CD14-positive monocyte (primary cell): Measurements from ENCODE around the gene F8A2. TPM values are rescaled to one million over a fixed set of nuclear protein-coding genes. Genes with fewer than 3 reads are reported as not detected.
"Not testable (repeated sequence)": the region's sequence is repeated elsewhere in the genome, so short reads cannot be mapped to it uniquely, and the experiment has no call there.

ENCODE experiments used
- DNase-seq, 3 donors: peaks; one replicate each; pipeline ENCODE4 v3.0.0-alpha.2; 2011 to 2022
- H2AFZ ChIP-seq: 2 replicates; pipeline ENCODE4 v1.6.0; 2012; ENCODE audit warnings: mild to moderate bottlenecking, low read depth, low read length, inconsistent platforms; ENCODE audit not compliant: insufficient read depth, poor library complexity, severe bottlenecking
- H3K27ac ChIP-seq, 2 donors: 1 replicate in 1 of 2; 2 replicates in 1 of 2; pipeline ENCODE4 v1.5.1; 2012 to 2013; ENCODE audit warnings: low read length in 2 of 2, control low read depth in 1 of 2, inconsistent platforms in 1 of 2, low read depth in 1 of 2, mild to moderate bottlenecking in 1 of 2
- H3K27me3 ChIP-seq, 2 donors: one replicate each; pipeline versions ENCODE4 v1.6.0 to v1.6.1; 2011 to 2013; ENCODE audit warnings: low read length in 2 of 2; ENCODE audit not compliant: control insufficient read depth in 2 of 2, insufficient read depth in 2 of 2
- H3K36me3 ChIP-seq, 2 donors: replicated peaks in 1 of 2; 1 replicate in 1 of 2; 2 replicates in 1 of 2; pipeline versions ENCODE4 v1.5.1 to v1.6.1; 2012 to 2013; ENCODE audit warnings: low read length in 2 of 2, control low read depth in 1 of 2, inconsistent platforms in 1 of 2, mild to moderate bottlenecking in 1 of 2; ENCODE audit not compliant: insufficient read depth in 2 of 2, control insufficient read depth in 1 of 2
- H3K4me1 ChIP-seq, 2 donors: 1 replicate in 1 of 2; 2 replicates in 1 of 2; pipeline versions ENCODE4 v1.5.1 to v1.6.1; 2012 to 2013; ENCODE audit warnings: low read length in 2 of 2, control low read depth in 1 of 2, inconsistent platforms in 1 of 2, mild to moderate bottlenecking in 1 of 2, moderate library complexity in 1 of 2; ENCODE audit not compliant: insufficient read depth in 2 of 2, control insufficient read depth in 1 of 2
- H3K4me2 ChIP-seq: replicated peaks from 2 replicates; pipeline ENCODE3; 2012; ENCODE audit warnings: low read length, moderate library complexity, mild to moderate bottlenecking; ENCODE audit not compliant: poor library complexity, severe bottlenecking; ENCODE audit errors: extremely low read depth
- H3K4me3 ChIP-seq, 3 experiments: fragments of 200-600 bp in 1 of 3; sonication (generic) in 1 of 3; replicated peaks in 1 of 3; 1 replicate in 2 of 3; 2 replicates in 1 of 3; pipeline ENCODE4 v1.5.1; 2011 to 2013; ENCODE audit warnings: low read length in 3 of 3, mild to moderate bottlenecking in 3 of 3, control low read depth in 2 of 3, low read depth in 2 of 3, inconsistent platforms in 1 of 3, moderate library complexity in 1 of 3
- H3K79me2 ChIP-seq: 2 replicates; pipeline ENCODE4 v1.6.0; 2012; ENCODE audit warnings: mild to moderate bottlenecking, control low read depth, inconsistent platforms, low read length, moderate library complexity; ENCODE audit not compliant: insufficient read depth
- H3K9ac ChIP-seq: 2 replicates; pipeline ENCODE4 v1.6.0; 2017; ENCODE audit warnings: low read length, mild to moderate bottlenecking; ENCODE audit not compliant: insufficient read depth, poor library complexity, severe bottlenecking
- H3K9me3 ChIP-seq, 2 donors: replicated peaks in 1 of 2; 1 replicate in 1 of 2; 2 replicates in 1 of 2; pipeline versions ENCODE4 v1.5.1 to v1.6.1; 2012 to 2013; ENCODE audit warnings: low read length in 2 of 2, control low read depth in 1 of 2; ENCODE audit not compliant: control insufficient read depth in 1 of 2, insufficient read depth in 1 of 2
- H4K20me1 ChIP-seq: 2 replicates; pipeline ENCODE4 v1.6.0; 2012; ENCODE audit warnings: mild to moderate bottlenecking, low read length, control low read depth, moderate library complexity; ENCODE audit not compliant: insufficient read depth
- H3K27ac Mint-ChIP-seq, 7 donors: one replicate each; pipeline ENCODE4 v1.8.0; 2020; ENCODE audit warnings: mild to moderate bottlenecking in 7 of 7, mixed read lengths in 7 of 7, moderate library complexity in 6 of 7, inconsistent platforms in 2 of 7
- H3K27me3 Mint-ChIP-seq, 3 donors: one replicate each; pipeline ENCODE4 v1.8.0; 2021 to 2022; ENCODE audit warnings: low read depth in 3 of 3, mild to moderate bottlenecking in 3 of 3, mixed read lengths in 3 of 3, moderate library complexity in 3 of 3, inconsistent platforms in 1 of 3
- H3K36me3 Mint-ChIP-seq, 2 donors: one replicate each; pipeline ENCODE4 v1.8.0; 2020; ENCODE audit warnings: mixed read lengths in 2 of 2, inconsistent platforms in 1 of 2, mild to moderate bottlenecking in 1 of 2
- H3K4me1 Mint-ChIP-seq: one replicate; pipeline ENCODE4 v1.8.0; 2020; ENCODE audit warnings: mild to moderate bottlenecking, mixed read lengths
- H3K4me3 Mint-ChIP-seq, 2 donors: one replicate each; pipeline ENCODE4 v1.8.0; 2020; ENCODE audit warnings: mild to moderate bottlenecking in 2 of 2, mixed read lengths in 2 of 2, moderate library complexity in 1 of 2
- H3K9me3 Mint-ChIP-seq, 7 donors: one replicate each; pipeline ENCODE4 v1.8.0; 2020 to 2022; ENCODE audit warnings: mixed read lengths in 7 of 7, mild to moderate bottlenecking in 6 of 7, moderate library complexity in 6 of 7, inconsistent platforms in 2 of 7
- WGBS: methylation state at CpG from one replicate; pipeline ENCODE4 v1.1.5; 2013; ENCODE audit warnings: missing lambda C conversion rate; ENCODE audit not compliant: insufficient coverage; 5-methylcytosine and 5-hydroxymethylcytosine counted together
- intact Hi-C, 2 donors: fragments of 100-400 bp; cut with micrococcal nuclease; formaldehyde crosslinking; loops; one replicate each; pipeline versions ENCODE4 v1.15.0 to v1.15.1; 2023
- polyA plus RNA-seq, 3 donors: library from polyadenylated mRNA; depleted of rRNA in 1 of 3; unstranded in 2 of 3; stranded (reverse) in 1 of 3; fragments of 300-500 nt in 2 of 3; fragments of >200 nt in 1 of 3; fragmentation: Illumina TruSeq in 2 of 3; gene quantifications; 1 replicate in 2 of 3; 2 replicates in 1 of 3; pipeline ENCODE4 v1.2.3, GENCODE V29; 2012 to 2021

F8A2 gene
- polyA plus RNA-seq, 3 donors: not detected

DNA sequence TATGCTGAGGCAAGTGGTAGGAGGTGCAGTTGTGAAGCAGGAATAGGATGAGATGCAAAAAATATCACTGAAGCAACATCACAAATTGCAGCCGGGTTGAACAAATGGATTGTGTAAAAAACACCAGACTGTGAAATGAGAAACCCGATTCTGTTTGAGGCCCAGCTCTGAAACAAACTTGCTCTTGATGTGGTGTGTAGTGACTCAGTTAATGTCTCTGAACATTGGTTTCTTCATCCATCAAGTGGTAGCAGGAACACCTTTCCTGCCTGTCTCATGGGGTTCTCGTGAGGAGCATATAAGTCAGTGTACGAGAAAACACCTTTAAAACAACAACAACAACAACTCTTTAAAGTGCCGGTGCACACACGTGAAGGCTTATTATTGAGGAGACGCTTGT lies 18.2 kb upstream of the F8A2 start:
- H3K36me3 Mint-ChIP-seq, H3K9me3 ChIP-seq, H3K27ac ChIP-seq, H3K4me1 ChIP-seq, H3K27me3 ChIP-seq, intact Hi-C loops, H3K36me3 ChIP-seq, H3K4me1 Mint-ChIP-seq, H3K27ac Mint-ChIP-seq, H4K20me1 ChIP-seq, H3K9ac ChIP-seq, H2AFZ ChIP-seq, H3K9me3 Mint-ChIP-seq, H3K79me2 ChIP-seq, H3K4me2 ChIP-seq, H3K4me3 Mint-ChIP-seq, H3K27me3 Mint-ChIP-seq, H3K4me3 ChIP-seq, DNase-seq: not testable (repeated sequence)
- WGBS: no CpG with 5 or more reads among the region's 7 CpGs

DNA sequence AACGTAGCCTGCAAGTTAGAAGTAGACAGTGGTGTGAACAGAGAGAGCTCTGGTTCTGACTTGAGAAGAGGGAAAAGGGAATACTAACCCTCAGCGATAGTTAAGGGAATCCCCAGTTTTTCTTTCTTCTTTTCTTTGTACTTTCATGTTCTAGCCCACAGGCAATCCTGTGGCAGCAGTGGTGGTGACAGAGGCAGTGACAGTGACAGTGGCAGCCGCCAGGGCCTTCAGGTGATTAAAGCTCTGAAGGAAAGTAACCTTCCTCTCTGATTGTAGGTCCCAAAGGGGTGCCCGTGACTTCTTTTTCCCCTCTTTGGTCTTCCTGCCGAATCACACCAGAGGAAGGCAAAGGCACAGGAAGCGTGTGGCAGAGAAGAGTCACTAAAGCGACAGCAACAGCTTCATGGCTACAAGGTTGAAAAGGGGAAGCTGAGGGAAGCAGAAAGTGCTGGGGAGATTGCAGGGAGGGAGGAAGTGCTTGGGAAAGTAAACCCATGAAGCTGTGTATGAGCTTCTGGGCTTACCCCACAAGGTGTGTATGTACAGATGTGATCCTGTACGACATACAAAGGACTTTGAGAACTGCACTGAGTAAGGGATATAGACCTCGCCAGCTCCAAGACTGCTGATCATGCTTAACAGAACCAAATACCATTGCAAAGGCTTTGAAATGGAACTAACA lies 8.0 kb upstream of the F8A2 start:
- WGBS: no CpG with 5 or more reads among the region's 9 CpGs
- H3K27ac ChIP-seq, H3K4me2 ChIP-seq, H3K4me3 ChIP-seq, H3K27ac Mint-ChIP-seq, H3K36me3 Mint-ChIP-seq, intact Hi-C loops, H3K36me3 ChIP-seq, H3K79me2 ChIP-seq, H3K27me3 Mint-ChIP-seq, H3K9me3 Mint-ChIP-seq, H3K9ac ChIP-seq, H3K4me1 ChIP-seq, H4K20me1 ChIP-seq, H2AFZ ChIP-seq, H3K4me1 Mint-ChIP-seq, H3K9me3 ChIP-seq, DNase-seq, H3K27me3 ChIP-seq, H3K4me3 Mint-ChIP-seq: not testable (repeated sequence)

DNA sequence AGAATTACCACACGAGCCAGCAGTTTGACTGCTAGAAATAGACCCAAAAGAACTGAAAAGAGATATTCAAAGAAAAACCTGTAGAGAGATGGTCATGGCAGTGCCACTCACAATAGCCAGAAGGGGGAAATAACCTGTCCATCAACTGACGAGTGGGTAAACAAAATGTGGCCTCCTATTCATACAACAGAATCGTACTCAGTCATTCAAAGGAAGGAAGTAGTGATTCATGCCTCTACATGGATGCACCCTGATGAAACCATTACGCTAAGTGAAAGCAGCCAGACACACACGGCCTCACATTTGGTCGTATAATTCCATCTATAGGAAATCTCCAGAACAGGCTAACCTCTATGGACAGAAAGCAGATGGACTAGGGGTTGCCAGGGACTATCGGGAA lies 2.1 kb upstream of the F8A2 start:
- H3K4me3 Mint-ChIP-seq, H3K27me3 ChIP-seq, H3K36me3 Mint-ChIP-seq, intact Hi-C loops, H3K9me3 Mint-ChIP-seq, H3K79me2 ChIP-seq, H4K20me1 ChIP-seq, H2AFZ ChIP-seq, H3K4me1 ChIP-seq, H3K9me3 ChIP-seq, H3K4me1 Mint-ChIP-seq, H3K4me2 ChIP-seq, H3K36me3 ChIP-seq, H3K27ac Mint-ChIP-seq, DNase-seq, H3K27me3 Mint-ChIP-seq, H3K9ac ChIP-seq, H3K4me3 ChIP-seq, H3K27ac ChIP-seq: not testable (repeated sequence)
- WGBS: no CpG with 5 or more reads among the region's 7 CpGs

DNA sequence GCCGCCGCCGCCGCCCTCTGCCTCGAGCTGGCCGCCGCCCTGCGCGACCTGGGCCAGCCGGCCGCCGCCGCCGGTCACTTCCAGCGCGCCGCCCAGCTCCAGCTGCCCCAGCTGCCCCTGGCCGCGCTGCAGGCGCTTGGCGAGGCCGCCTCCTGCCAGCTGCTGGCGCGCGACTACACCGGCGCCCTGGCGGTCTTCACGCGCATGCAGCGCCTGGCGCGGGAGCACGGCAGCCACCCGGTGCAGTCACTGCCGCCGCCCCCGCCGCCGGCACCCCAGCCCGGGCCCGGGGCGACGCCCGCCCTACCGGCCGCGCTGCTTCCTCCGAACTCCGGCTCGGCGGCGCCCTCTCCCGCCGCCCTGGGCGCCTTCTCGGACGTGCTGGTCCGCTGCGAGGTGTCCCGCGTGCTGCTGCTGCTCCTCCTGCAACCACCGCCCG lies 653 bp downstream of the F8A2 start:
- H3K4me1 ChIP-seq, H3K27ac Mint-ChIP-seq, H3K4me3 Mint-ChIP-seq, H3K4me1 Mint-ChIP-seq, H3K9me3 Mint-ChIP-seq, intact Hi-C loops, H3K36me3 Mint-ChIP-seq, H3K4me2 ChIP-seq, DNase-seq, H3K79me2 ChIP-seq, H3K36me3 ChIP-seq, H3K4me3 ChIP-seq, H3K27me3 ChIP-seq, H3K9me3 ChIP-seq, H3K9ac ChIP-seq, H3K27ac ChIP-seq, H4K20me1 ChIP-seq, H2AFZ ChIP-seq, H3K27me3 Mint-ChIP-seq: not testable (repeated sequence)
- no CpG with 5 or more reads among the region's 64 CpGs for whole genome bisulfite sequencing
